Sigmoid colon (tissue), 3 donors: Measurements from ENCODE around the gene MBOAT1.

Experiments
- CTCF ChIP-seq, 4 experiments: fragments of 450-650 bp in 3 of 4; fragments of 200-600 bp in 1 of 4; IDR thresholded peaks; one replicate each; pipeline ENCODE4 v1.5.1; 2016 to 2019; ENCODE audit warnings: antibody characterized with exemption in 4 of 4, mild to moderate bottlenecking in 3 of 4, moderate library complexity in 2 of 4
- POLR2A ChIP-seq, 2 donors: fragments of 450-650 bp; IDR thresholded peaks; one replicate each; pipeline ENCODE4 v1.6.1; 2016; ENCODE audit warnings: antibody characterized with exemption in 2 of 2, mild to moderate bottlenecking in 2 of 2, moderate library complexity in 2 of 2

DNA sequence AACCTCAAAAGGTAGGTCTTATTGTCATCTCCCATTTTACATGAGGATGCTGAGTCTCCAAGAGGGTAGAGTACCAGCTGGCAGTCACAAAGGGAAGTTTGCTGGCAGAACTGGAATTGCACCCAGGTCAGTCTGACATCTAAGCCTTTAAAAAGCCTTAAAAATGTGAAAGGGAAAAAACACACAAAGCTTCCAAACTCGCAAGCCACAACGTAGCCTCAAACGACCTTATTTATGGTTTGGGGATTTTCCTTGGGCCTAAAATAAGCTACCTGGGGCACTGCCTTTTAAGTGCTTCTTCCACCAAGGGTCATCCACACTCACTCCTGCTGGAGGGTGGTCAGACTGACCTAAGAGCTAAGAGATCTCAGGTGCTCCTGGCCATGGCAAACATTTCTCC lies 2.1 kb downstream of the MBOAT1 start:
- TF ChIP-seq CTCF (IDR thresholded peaks at IDR 0.05) (no peak), POLR2A (IDR thresholded peaks at IDR 0.05) (no peak)
